ENCODE measurements around the gene HYAL3. TPM values are rescaled to one million over a fixed set of nuclear protein-coding genes. Genes with fewer than 3 reads are reported as not detected.

The HYAL3 gene
- total and polyA plus RNA-seq, 2 of the 13 experiments (the other 11 are each of a cell fraction or from before 2014, with no cell fraction given): 5.5 to 10.4 TPM

- no peak for TF ChIP-seq ZBTB26 (CRISPR knock-in tag; IDR thresholded peaks at IDR 0.05; ENCODE audit: borderline replicate concordance)
- TF ChIP-seq ZSCAN5A (CRISPR knock-in tag; IDR thresholded peaks at IDR 0.05; ENCODE audit: borderline replicate concordance): no peak
- TF ChIP-seq BRCA1 (CRISPR knock-in tag; IDR thresholded peaks at IDR 0.05): no peak
- no peak for TF ChIP-seq LCORL (IDR thresholded peaks at IDR 0.05)
- peak; percentile 78 for TF ChIP-seq LCORL (CRISPR knock-in tag; IDR thresholded peaks at IDR 0.05)
- no peak for TF ChIP-seq ATF1 (CRISPR knock-in tag; IDR thresholded peaks at IDR 0.05)
- no peak for TF ChIP-seq ZNF674 (CRISPR knock-in tag; IDR thresholded peaks at IDR 0.05; ENCODE audit: low read depth)
- TF ChIP-seq ZNF619 (CRISPR knock-in tag; IDR thresholded peaks at IDR 0.05): no peak
- TF ChIP-seq ZBTB4 (CRISPR knock-in tag; IDR thresholded peaks at IDR 0.05; ENCODE audit: borderline replicate concordance): no peak
- peak; percentile 72 for TF ChIP-seq PHF21A (CRISPR knock-in tag; IDR thresholded peaks at IDR 0.05)
- no peak for TF ChIP-seq CAMTA2 (CRISPR knock-in tag; IDR thresholded peaks at IDR 0.05; ENCODE audit: borderline replicate concordance)
- TF ChIP-seq REXO4 (CRISPR knock-in tag; IDR thresholded peaks at IDR 0.05; ENCODE audit: borderline replicate concordance): no peak
- TF ChIP-seq ZSCAN31 (CRISPR knock-in tag; IDR thresholded peaks at IDR 0.05; ENCODE audit: low read depth): peak; percentile 45; the same call in 1 of the 2 replicates
- TF ChIP-seq SIN3B (IDR thresholded peaks at IDR 0.05; ENCODE audit: low read length): no peak
- no peak for TF ChIP-seq ARNT (IDR thresholded peaks at IDR 0.05)
- TF ChIP-seq PRDM4 (CRISPR knock-in tag; IDR thresholded peaks at IDR 0.05; ENCODE audit: borderline replicate concordance): no peak
- no peak for TF ChIP-seq HNRNPLL (IDR thresholded peaks at IDR 0.05; ENCODE audit: low read depth, low read length, poor library complexity, severe bottlenecking)
- TF ChIP-seq ZNF333 (CRISPR knock-in tag; IDR thresholded peaks at IDR 0.05; ENCODE audit: borderline replicate concordance): no peak
- TF ChIP-seq TERF1 (CRISPR knock-in tag; IDR thresholded peaks at IDR 0.05): no peak
- TF ChIP-seq ZSCAN20 (CRISPR knock-in tag; IDR thresholded peaks at IDR 0.05; ENCODE audit: borderline replicate concordance): no peak
Measured at GRCh38 chr3:50268703-50269451, 30.3 kb downstream of the HYAL3 start, which contains the start of gene SEMA3B (continued).
